Measurements from ENCODE around the gene RSRC2. TPM values are rescaled to one million over a fixed set of nuclear protein-coding genes. Genes with fewer than 3 reads are reported as not detected.

Gene RSRC2
- total RNA-seq, 1 experiment from 2014 or later = 93.1 TPM

DNA sequence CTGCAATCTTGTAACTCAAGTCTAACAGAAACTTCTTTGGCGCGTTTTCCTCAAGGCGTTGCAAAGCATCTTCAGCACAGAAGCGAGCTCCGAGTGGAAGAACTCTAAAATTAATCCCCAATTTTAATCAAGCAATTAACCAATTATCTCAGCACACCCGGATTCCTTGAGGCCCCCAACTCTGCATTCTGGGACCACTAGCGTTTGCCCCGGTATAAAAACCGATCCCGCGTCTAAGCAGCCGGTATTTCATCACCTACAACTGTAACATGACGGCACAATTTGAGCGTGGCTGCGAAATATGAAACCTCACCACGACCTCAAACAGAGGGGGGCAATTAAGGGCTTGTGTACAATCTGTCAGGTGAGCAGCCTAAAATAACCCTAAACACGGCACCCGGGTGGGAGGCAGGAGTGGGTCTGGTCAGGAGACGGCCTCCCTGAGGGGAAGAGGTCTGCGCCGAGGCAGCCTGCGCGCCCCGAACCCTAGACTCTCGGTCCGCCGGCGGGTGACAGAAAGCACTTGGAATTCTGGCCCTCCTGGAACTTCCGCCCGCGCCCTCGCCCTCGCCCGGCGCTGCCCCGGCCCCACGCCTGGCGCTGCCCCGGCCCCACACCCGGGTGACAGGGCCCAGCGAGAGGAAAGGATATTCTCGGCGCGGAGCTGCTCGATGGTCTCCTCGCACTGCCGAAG, 26.6 kb downstream of the RSRC2 start (continued):
- TF ChIP-seq SMAD4 (CRISPR knock-in tag; IDR thresholded peaks at IDR 0.05) (no peak), ATF6 (CRISPR knock-in tag; IDR thresholded peaks at IDR 0.05) (no peak), ZNF423 (CRISPR knock-in tag; IDR thresholded peaks at IDR 0.05) (no peak), SMAD3 (CRISPR knock-in tag; IDR thresholded peaks at IDR 0.05; ENCODE audit: borderline replicate concordance) (no peak), ESRRA (CRISPR knock-in tag; IDR thresholded peaks at IDR 0.05; ENCODE audit: borderline replicate concordance) (no peak), CDX4 (CRISPR knock-in tag; IDR thresholded peaks at IDR 0.05; ENCODE audit: borderline replicate concordance) (no peak), RORB (CRISPR knock-in tag; IDR thresholded peaks at IDR 0.05) (no peak), ZBTB21 (CRISPR knock-in tag; IDR thresholded peaks at IDR 0.05; ENCODE audit: borderline replicate concordance) (peak; percentile 73; the same call in 1 of the 2 replicates), ZNF263 (CRISPR knock-in tag; IDR thresholded peaks at IDR 0.05; ENCODE audit: low read depth) (no peak), ZNF396 (CRISPR knock-in tag; IDR thresholded peaks at IDR 0.05; ENCODE audit: borderline replicate concordance) (no peak), ETV6 (CRISPR knock-in tag; IDR thresholded peaks at IDR 0.05) (no peak), JUN (CRISPR knock-in tag; IDR thresholded peaks at IDR 0.05) (0 out of 2 replicates have a peak, but pooled peaks have one; percentile 57), E2F1 (CRISPR knock-in tag; IDR thresholded peaks at IDR 0.05) (no peak), ATF2 (CRISPR knock-in tag; IDR thresholded peaks at IDR 0.05; ENCODE audit: borderline replicate concordance, low read depth) (no peak), FOXP1 (CRISPR knock-in tag; IDR thresholded peaks at IDR 0.05; ENCODE audit: borderline replicate concordance) (0 out of 2 replicates have a peak, but pooled peaks have one; percentile 12), GABPB1 (CRISPR knock-in tag; IDR thresholded peaks at IDR 0.05) (peak; percentile 72), ZNF425 (CRISPR knock-in tag; conservative IDR thresholded peaks at IDR 0.05) (no peak)
- TF ChIP-seq, protein P1, sequence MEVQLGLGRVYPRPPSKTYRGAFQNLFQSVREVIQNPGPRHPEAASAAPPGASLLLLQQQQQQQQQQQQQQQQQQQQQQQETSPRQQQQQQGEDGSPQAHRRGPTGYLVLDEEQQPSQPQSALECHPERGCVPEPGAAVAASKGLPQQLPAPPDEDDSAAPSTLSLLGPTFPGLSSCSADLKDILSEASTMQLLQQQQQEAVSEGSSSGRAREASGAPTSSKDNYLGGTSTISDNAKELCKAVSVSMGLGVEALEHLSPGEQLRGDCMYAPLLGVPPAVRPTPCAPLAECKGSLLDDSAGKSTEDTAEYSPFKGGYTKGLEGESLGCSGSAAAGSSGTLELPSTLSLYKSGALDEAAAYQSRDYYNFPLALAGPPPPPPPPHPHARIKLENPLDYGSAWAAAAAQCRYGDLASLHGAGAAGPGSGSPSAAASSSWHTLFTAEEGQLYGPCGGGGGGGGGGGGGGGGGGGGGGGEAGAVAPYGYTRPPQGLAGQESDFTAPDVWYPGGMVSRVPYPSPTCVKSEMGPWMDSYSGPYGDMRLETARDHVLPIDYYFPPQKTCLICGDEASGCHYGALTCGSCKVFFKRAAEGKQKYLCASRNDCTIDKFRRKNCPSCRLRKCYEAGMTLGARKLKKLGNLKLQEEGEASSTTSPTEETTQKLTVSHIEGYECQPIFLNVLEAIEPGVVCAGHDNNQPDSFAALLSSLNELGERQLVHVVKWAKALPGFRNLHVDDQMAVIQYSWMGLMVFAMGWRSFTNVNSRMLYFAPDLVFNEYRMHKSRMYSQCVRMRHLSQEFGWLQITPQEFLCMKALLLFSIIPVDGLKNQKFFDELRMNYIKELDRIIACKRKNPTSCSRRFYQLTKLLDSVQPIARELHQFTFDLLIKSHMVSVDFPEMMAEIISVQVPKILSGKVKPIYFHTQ (CRISPR knock-in tag; IDR thresholded peaks at IDR 0.05) = no peak
- TF ChIP-seq, protein P2, sequence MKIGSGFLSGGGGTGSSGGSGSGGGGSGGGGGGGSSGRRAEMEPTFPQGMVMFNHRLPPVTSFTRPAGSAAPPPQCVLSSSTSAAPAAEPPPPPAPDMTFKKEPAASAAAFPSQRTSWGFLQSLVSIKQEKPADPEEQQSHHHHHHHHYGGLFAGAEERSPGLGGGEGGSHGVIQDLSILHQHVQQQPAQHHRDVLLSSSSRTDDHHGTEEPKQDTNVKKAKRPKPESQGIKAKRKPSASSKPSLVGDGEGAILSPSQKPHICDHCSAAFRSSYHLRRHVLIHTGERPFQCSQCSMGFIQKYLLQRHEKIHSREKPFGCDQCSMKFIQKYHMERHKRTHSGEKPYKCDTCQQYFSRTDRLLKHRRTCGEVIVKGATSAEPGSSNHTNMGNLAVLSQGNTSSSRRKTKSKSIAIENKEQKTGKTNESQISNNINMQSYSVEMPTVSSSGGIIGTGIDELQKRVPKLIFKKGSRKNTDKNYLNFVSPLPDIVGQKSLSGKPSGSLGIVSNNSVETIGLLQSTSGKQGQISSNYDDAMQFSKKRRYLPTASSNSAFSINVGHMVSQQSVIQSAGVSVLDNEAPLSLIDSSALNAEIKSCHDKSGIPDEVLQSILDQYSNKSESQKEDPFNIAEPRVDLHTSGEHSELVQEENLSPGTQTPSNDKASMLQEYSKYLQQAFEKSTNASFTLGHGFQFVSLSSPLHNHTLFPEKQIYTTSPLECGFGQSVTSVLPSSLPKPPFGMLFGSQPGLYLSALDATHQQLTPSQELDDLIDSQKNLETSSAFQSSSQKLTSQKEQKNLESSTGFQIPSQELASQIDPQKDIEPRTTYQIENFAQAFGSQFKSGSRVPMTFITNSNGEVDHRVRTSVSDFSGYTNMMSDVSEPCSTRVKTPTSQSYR (CRISPR knock-in tag; IDR thresholded peaks at IDR 0.05) = no peak
- TF ChIP-seq, protein P3, sequence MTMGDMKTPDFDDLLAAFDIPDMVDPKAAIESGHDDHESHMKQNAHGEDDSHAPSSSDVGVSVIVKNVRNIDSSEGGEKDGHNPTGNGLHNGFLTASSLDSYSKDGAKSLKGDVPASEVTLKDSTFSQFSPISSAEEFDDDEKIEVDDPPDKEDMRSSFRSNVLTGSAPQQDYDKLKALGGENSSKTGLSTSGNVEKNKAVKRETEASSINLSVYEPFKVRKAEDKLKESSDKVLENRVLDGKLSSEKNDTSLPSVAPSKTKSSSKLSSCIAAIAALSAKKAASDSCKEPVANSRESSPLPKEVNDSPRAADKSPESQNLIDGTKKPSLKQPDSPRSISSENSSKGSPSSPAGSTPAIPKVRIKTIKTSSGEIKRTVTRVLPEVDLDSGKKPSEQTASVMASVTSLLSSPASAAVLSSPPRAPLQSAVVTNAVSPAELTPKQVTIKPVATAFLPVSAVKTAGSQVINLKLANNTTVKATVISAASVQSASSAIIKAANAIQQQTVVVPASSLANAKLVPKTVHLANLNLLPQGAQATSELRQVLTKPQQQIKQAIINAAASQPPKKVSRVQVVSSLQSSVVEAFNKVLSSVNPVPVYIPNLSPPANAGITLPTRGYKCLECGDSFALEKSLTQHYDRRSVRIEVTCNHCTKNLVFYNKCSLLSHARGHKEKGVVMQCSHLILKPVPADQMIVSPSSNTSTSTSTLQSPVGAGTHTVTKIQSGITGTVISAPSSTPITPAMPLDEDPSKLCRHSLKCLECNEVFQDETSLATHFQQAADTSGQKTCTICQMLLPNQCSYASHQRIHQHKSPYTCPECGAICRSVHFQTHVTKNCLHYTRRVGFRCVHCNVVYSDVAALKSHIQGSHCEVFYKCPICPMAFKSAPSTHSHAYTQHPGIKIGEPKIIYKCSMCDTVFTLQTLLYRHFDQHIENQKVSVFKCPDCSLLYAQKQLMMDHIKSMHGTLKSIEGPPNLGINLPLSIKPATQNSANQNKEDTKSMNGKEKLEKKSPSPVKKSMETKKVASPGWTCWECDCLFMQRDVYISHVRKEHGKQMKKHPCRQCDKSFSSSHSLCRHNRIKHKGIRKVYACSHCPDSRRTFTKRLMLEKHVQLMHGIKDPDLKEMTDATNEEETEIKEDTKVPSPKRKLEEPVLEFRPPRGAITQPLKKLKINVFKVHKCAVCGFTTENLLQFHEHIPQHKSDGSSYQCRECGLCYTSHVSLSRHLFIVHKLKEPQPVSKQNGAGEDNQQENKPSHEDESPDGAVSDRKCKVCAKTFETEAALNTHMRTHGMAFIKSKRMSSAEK (CRISPR knock-in tag; IDR thresholded peaks at IDR 0.05; ENCODE audit: borderline replicate concordance) = no peak
